GM12878 (cell line): ENCODE measurements around the gene SPNS1. TPM values are rescaled to one million over a fixed set of nuclear protein-coding genes. Genes with fewer than 3 reads are reported as not detected.

ENCODE experiments used
- DPF2 ChIP-seq: fragments of 450-650 bp; IDR thresholded peaks from 2 replicates; pipeline ENCODE4 v1.6.1; 2017; ENCODE audit warnings: mild to moderate bottlenecking
- EP300 ChIP-seq, 2 experiments: fragments of 150-350 bp in 1 of 2; IDR thresholded peaks; 2 replicates each; pipeline ENCODE4 v1.6.1; 2011 to 2012; ENCODE audit warnings: low read depth in 2 of 2, low read length in 2 of 2, borderline replicate concordance in 1 of 2, improper control_type of control experiment in 1 of 2, inconsistent platforms in 1 of 2; ENCODE audit not compliant: control insufficient read depth in 1 of 2
- ESRRA ChIP-seq: IDR thresholded peaks from 2 replicates; pipeline ENCODE4 v1.6.1; 2012; ENCODE audit warnings: mild to moderate bottlenecking, low read length, improper control_type of control experiment
- IKZF1 ChIP-seq: fragments of 450-650 bp; conservative IDR thresholded peaks from 2 replicates; pipeline ENCODE4 v1.6.1; 2017; ENCODE audit warnings: antibody characterized with exemption, mild to moderate bottlenecking
- IKZF2 ChIP-seq, 2 experiments: fragments of 450-650 bp; IDR thresholded peaks; 2 replicates each; pipeline ENCODE4 v1.6.1; 2017; ENCODE audit warnings: mild to moderate bottlenecking in 2 of 2, moderate library complexity in 2 of 2
- JUND ChIP-seq: IDR thresholded peaks from 2 replicates; pipeline ENCODE4 v1.6.1; 2012; ENCODE audit warnings: low read depth, mild to moderate bottlenecking, low read length, improper control_type of control experiment, moderate library complexity
- KAT2A ChIP-seq: conservative IDR thresholded peaks from 2 replicates; pipeline ENCODE4 v1.6.1; 2011; ENCODE audit warnings: low read depth, low read length; ENCODE audit not compliant: control insufficient read depth
- KLF5 ChIP-seq: fragments of 450-650 bp; IDR thresholded peaks from 2 replicates; pipeline ENCODE4 v1.6.1; 2014; ENCODE audit warnings: mild to moderate bottlenecking; ENCODE audit not compliant: partially characterized antibody
- MEF2A ChIP-seq: IDR thresholded peaks from 2 replicates; pipeline ENCODE4 v1.6.1; 2011; ENCODE audit warnings: low read depth, mild to moderate bottlenecking, low read length, moderate library complexity; ENCODE audit not compliant: insufficient read depth
- POLR2AphosphoS5 ChIP-seq: IDR thresholded peaks from 2 replicates; pipeline ENCODE4 v1.6.1; 2011; ENCODE audit warnings: mild to moderate bottlenecking, low read length, inconsistent platforms
- RFX5 ChIP-seq: IDR thresholded peaks from 2 replicates; pipeline ENCODE4 v1.6.1; 2011; ENCODE audit warnings: low read depth, low read length, improper control_type of control experiment
- RUNX3 ChIP-seq: IDR thresholded peaks from 2 replicates; pipeline ENCODE4 v1.6.1; 2012; ENCODE audit warnings: low read length, inconsistent platforms
- SPI1 ChIP-seq: IDR thresholded peaks from 2 replicates; pipeline ENCODE4 v1.6.1; 2011; ENCODE audit warnings: low read depth, mild to moderate bottlenecking, low read length, moderate library complexity, borderline replicate concordance; ENCODE audit not compliant: insufficient read depth
- STAT3 ChIP-seq: IDR thresholded peaks from 2 replicates; pipeline ENCODE4 v1.6.1; 2011; ENCODE audit warnings: low read depth, low read length, improper control_type of control experiment
- TCF3 ChIP-seq: IDR thresholded peaks from 2 replicates; pipeline ENCODE4 v1.6.1; 2012; ENCODE audit warnings: low read depth, mild to moderate bottlenecking, low read length, borderline replicate concordance; ENCODE audit not compliant: insufficient read depth
- ZNF217 ChIP-seq: fragments of 450-650 bp; IDR thresholded peaks from 2 replicates; pipeline ENCODE4 v1.6.1; 2017; ENCODE audit warnings: antibody characterized with exemption, mild to moderate bottlenecking
- ZNF384 ChIP-seq: IDR thresholded peaks from 2 replicates; pipeline ENCODE4 v1.6.1; 2012; ENCODE audit warnings: low read depth, mild to moderate bottlenecking, low read length, improper control_type of control experiment, borderline replicate concordance
- polyA plus RNA-seq, 11 experiments: library from polyadenylated mRNA; depleted of rRNA in 4 of 11; unstranded in 6 of 11; stranded (reverse) in 5 of 11; fragments of >200 nt; fragmentation: Nextera tagmentation in 4 of 11; fragmentation: Illumina TruSeq in 1 of 11; extraction: Ambion mirVana in 4 of 11; extraction: Trizol in 1 of 11; gene quantifications; 1 replicate in 1 of 11; 2 replicates in 10 of 11; pipeline versions ENCODE4 v1.2.1 to v1.2.3, GENCODE V29; 2011 to 2016; ENCODE audit warnings: inconsistent platforms in 2 of 11, missing spikeins in 2 of 11, low read depth in 1 of 11
- total RNA-seq, 4 experiments: library from RNA; depleted of rRNA in 3 of 4; stranded (reverse); fragments of >200 nt in 3 of 4; fragmentation: Illumina TruSeq in 1 of 4; extraction: Trizol in 1 of 4; gene quantifications; 2 replicates each; pipeline versions ENCODE4 v1.2.1 to v1.2.3, GENCODE V29; 2013 to 2021
- TF ChIP-seq, protein P1 (sequence below): IDR thresholded peaks from 2 replicates; pipeline ENCODE4 v1.6.1; 2012; ENCODE audit warnings: improper control_type of control experiment, low read depth, low read length; ENCODE audit not compliant: insufficient replicate concordance
- TF ChIP-seq, protein P2 (sequence below): fragments of 450-650 bp; IDR thresholded peaks from 2 replicates; pipeline ENCODE4 v1.6.1; 2016; ENCODE audit warnings: mild to moderate bottlenecking
- TF ChIP-seq, protein P3 (sequence below): fragments of 450-650 bp; IDR thresholded peaks from 2 replicates; pipeline ENCODE4 v1.6.1; 2014; ENCODE audit warnings: mild to moderate bottlenecking
- TF ChIP-seq, protein P4 (sequence below): fragments of 450-650 bp; IDR thresholded peaks from 2 replicates; pipeline ENCODE4 v1.6.1; 2017; ENCODE audit warnings: mild to moderate bottlenecking

Gene SPNS1
- total and polyA plus RNA-seq, 10 of the 15 experiments (the other 5 are each of a cell fraction or from before 2014, with no cell fraction given), result 0.16 to 37.6 (median 12.0) TPM

DNA sequence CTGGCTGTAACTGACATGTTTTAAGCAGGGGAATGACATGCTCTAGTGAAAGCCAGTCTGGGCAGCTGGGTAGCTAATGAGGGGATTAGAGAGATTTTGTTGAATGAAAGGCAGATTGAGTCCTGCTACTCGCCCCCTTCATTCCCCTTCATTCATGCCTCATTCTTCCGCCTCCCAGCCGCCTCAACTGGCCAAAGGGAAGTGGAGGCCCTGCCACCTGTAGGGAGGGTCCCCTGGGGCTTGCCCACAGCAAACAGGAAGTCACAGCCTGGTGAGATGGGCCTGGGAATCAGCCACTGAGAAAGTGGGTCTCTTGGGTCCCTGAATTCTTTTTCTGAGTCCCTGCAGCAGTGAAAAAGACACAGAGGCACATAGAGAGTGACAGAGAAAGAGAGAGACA is 43.9 kb upstream of the SPNS1 start (continued):
- TF ChIP-seq, protein P1, sequence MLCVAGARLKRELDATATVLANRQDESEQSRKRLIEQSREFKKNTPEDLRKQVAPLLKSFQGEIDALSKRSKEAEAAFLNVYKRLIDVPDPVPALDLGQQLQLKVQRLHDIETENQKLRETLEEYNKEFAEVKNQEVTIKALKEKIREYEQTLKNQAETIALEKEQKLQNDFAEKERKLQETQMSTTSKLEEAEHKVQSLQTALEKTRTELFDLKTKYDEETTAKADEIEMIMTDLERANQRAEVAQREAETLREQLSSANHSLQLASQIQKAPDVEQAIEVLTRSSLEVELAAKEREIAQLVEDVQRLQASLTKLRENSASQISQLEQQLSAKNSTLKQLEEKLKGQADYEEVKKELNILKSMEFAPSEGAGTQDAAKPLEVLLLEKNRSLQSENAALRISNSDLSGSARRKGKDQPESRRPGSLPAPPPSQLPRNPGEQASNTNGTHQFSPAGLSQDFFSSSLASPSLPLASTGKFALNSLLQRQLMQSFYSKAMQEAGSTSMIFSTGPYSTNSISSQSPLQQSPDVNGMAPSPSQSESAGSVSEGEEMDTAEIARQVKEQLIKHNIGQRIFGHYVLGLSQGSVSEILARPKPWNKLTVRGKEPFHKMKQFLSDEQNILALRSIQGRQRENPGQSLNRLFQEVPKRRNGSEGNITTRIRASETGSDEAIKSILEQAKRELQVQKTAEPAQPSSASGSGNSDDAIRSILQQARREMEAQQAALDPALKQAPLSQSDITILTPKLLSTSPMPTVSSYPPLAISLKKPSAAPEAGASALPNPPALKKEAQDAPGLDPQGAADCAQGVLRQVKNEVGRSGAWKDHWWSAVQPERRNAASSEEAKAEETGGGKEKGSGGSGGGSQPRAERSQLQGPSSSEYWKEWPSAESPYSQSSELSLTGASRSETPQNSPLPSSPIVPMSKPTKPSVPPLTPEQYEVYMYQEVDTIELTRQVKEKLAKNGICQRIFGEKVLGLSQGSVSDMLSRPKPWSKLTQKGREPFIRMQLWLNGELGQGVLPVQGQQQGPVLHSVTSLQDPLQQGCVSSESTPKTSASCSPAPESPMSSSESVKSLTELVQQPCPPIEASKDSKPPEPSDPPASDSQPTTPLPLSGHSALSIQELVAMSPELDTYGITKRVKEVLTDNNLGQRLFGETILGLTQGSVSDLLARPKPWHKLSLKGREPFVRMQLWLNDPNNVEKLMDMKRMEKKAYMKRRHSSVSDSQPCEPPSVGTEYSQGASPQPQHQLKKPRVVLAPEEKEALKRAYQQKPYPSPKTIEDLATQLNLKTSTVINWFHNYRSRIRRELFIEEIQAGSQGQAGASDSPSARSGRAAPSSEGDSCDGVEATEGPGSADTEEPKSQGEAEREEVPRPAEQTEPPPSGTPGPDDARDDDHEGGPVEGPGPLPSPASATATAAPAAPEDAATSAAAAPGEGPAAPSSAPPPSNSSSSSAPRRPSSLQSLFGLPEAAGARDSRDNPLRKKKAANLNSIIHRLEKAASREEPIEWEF, result peak; percentile 77
- no peak for TF ChIP-seq STAT3
- TF ChIP-seq RUNX3, result peak; percentile 57
- no peak for TF ChIP-seq ZNF384
- no peak for TF ChIP-seq ESRRA
- TF ChIP-seq, protein P2, sequence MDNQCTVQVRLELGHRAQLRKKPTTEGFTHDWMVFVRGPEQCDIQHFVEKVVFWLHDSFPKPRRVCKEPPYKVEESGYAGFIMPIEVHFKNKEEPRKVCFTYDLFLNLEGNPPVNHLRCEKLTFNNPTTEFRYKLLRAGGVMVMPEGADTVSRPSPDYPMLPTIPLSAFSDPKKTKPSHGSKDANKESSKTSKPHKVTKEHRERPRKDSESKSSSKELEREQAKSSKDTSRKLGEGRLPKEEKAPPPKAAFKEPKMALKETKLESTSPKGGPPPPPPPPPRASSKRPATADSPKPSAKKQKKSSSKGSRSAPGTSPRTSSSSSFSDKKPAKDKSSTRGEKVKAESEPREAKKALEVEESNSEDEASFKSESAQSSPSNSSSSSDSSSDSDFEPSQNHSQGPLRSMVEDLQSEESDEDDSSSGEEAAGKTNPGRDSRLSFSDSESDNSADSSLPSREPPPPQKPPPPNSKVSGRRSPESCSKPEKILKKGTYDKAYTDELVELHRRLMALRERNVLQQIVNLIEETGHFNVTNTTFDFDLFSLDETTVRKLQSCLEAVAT, result no peak
- no peak for TF ChIP-seq KLF5
- TF ChIP-seq IKZF2 (IDR thresholded peaks at IDR 0.05), result peak; percentile 84 to 85; a peak in 3 of 4 replicates
- peak; percentile 73 for TF ChIP-seq DPF2
- peak in 1 of 2 experiments; percentile 37; a peak in 1 of 4 replicates for TF ChIP-seq EP300 (IDR thresholded peaks at IDR 0.05; ENCODE audit: borderline replicate concordance in 1 of 2, control insufficient read depth in 1 of 2, low read depth in 2 of 2, low read length in 2 of 2)
- peak; percentile 90 for TF ChIP-seq IKZF1
- TF ChIP-seq ZNF217, result no peak
- peak; percentile 70; the same call in 1 of the 2 replicates for TF ChIP-seq TCF3
- no peak for TF ChIP-seq KAT2A
- TF ChIP-seq SPI1, result peak; percentile 78
- TF ChIP-seq, protein P3, sequence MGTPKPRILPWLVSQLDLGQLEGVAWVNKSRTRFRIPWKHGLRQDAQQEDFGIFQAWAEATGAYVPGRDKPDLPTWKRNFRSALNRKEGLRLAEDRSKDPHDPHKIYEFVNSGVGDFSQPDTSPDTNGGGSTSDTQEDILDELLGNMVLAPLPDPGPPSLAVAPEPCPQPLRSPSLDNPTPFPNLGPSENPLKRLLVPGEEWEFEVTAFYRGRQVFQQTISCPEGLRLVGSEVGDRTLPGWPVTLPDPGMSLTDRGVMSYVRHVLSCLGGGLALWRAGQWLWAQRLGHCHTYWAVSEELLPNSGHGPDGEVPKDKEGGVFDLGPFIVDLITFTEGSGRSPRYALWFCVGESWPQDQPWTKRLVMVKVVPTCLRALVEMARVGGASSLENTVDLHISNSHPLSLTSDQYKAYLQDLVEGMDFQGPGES, result 0 out of 2 replicates have a peak, but pooled peaks have one; percentile 16
- TF ChIP-seq RFX5, result no peak
- TF ChIP-seq MEF2A, result no peak
- no peak for TF ChIP-seq POLR2AphosphoS5
- TF ChIP-seq, protein P4, sequence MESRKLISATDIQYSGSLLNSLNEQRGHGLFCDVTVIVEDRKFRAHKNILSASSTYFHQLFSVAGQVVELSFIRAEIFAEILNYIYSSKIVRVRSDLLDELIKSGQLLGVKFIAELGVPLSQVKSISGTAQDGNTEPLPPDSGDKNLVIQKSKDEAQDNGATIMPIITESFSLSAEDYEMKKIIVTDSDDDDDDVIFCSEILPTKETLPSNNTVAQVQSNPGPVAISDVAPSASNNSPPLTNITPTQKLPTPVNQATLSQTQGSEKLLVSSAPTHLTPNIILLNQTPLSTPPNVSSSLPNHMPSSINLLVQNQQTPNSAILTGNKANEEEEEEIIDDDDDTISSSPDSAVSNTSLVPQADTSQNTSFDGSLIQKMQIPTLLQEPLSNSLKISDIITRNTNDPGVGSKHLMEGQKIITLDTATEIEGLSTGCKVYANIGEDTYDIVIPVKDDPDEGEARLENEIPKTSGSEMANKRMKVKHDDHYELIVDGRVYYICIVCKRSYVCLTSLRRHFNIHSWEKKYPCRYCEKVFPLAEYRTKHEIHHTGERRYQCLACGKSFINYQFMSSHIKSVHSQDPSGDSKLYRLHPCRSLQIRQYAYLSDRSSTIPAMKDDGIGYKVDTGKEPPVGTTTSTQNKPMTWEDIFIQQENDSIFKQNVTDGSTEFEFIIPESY, result no peak
- no peak for TF ChIP-seq JUND
